ENCODE results near the gene B3GALT5.

Gene B3GALT5

GRCh38 chr21:39673163-39673562, 60.4 kb downstream of the B3GALT5 start:
- DNase-seq, result no peak
- H3K9me3 ChIP-seq, result no peaks in the 10 kb centered on the region
- H3K4me1 ChIP-seq, result no peaks in the 10 kb centered on the region
- TF ChIP-seq CTCF (IDR thresholded peaks at IDR 0.05; ENCODE audit: low read depth, low read length), result no peak
- H3K36me3 ChIP-seq, result no peaks in the 10 kb centered on the region
- H3K27me3 ChIP-seq, result no peaks in the 10 kb centered on the region
- H3K4me3 ChIP-seq (ENCODE audit: low read depth, low read length), result no peak overlapping the region

GRCh38 chr21:39673736-39674135, 61.0 kb downstream of the B3GALT5 start:
- H3K9me3 ChIP-seq, result no peaks in the 10 kb centered on the region
- H3K36me3 ChIP-seq, result no peaks in the 10 kb centered on the region
- no peaks in the 10 kb centered on the region for H3K4me1 ChIP-seq
- H3K4me3 ChIP-seq (ENCODE audit: low read depth, low read length), result no peak overlapping the region
- DNase-seq, result no peak
- H3K27me3 ChIP-seq, result no peaks in the 10 kb centered on the region
- TF ChIP-seq CTCF (IDR thresholded peaks at IDR 0.05; ENCODE audit: low read depth, low read length), result no peak

- no peak for DNase-seq
- H3K4me1 ChIP-seq, result no peaks in the 10 kb centered on the region
- H3K9me3 ChIP-seq, result no peaks in the 10 kb centered on the region
- H3K27me3 ChIP-seq, result no peaks in the 10 kb centered on the region
- TF ChIP-seq CTCF (IDR thresholded peaks at IDR 0.05; ENCODE audit: low read depth, low read length), result no peak
- H3K36me3 ChIP-seq, result no peaks in the 10 kb centered on the region
- no peak overlapping the region for H3K4me3 ChIP-seq (ENCODE audit: low read depth, low read length)
These were observed 62.1 kb downstream of the B3GALT5 start for GRCh38 chr21:39674801-39675200.

GRCh38 chr21:39675590-39675989, 62.9 kb downstream of the B3GALT5 start:
- H3K4me3 ChIP-seq (ENCODE audit: low read depth, low read length), result no peak overlapping the region
- H3K27me3 ChIP-seq, result no peaks in the 10 kb centered on the region
- H3K36me3 ChIP-seq, result no peaks in the 10 kb centered on the region
- H3K9me3 ChIP-seq, result no peaks in the 10 kb centered on the region
- H3K4me1 ChIP-seq, result no peaks in the 10 kb centered on the region
- no peak for DNase-seq
- TF ChIP-seq CTCF (IDR thresholded peaks at IDR 0.05; ENCODE audit: low read depth, low read length), result no peak

DNA sequence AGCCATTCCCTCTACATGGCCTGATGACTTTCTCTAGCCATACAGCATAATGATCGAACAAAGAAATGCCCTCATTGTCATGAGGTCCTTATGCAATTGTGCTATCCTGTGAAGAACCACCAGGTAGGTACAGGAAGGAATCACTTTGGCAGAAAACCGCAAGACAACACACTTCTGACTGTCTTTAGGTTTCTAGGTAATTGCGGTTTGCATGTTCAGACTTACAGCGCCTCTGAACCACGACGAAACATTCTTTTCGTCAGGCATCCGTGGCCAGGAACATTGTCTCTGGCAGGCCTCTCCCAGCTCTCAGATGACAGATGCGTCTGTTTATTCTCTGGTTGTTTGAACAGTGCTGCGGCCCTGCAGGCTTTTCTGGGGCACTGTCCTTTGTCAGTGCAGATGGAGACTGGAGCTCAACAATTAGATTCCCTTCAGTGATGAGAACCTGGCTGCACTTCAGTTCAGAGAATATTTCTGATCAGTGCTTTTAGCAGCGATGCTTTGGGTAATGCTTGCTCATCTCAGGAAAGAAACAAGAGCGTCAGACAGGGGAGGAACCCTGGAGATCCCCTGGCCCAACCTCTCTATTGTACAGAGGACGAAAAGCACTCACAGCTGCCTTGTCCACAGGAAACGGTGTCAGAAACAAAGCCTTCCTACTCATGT, 63.4 kb downstream of the B3GALT5 start:
- no peaks in the 10 kb centered on the region for H3K4me1 ChIP-seq
- H3K9me3 ChIP-seq, result no peaks in the 10 kb centered on the region
- TF ChIP-seq CTCF (IDR thresholded peaks at IDR 0.05; ENCODE audit: low read depth, low read length), result no peak
- no peak overlapping the region for H3K4me3 ChIP-seq (ENCODE audit: low read depth, low read length)
- DNase-seq, result peak; percentile 59
- no peaks in the 10 kb centered on the region for H3K27me3 ChIP-seq
- no peaks in the 10 kb centered on the region for H3K36me3 ChIP-seq

GRCh38 chr21:39680216-39680615, 67.5 kb downstream of the B3GALT5 start:
- no peaks in the 10 kb centered on the region for H3K4me1 ChIP-seq
- no peak overlapping the region for H3K4me3 ChIP-seq (ENCODE audit: low read depth, low read length)
- no peak for DNase-seq
- H3K27me3 ChIP-seq, result no peaks in the 10 kb centered on the region
- H3K36me3 ChIP-seq, result no peaks in the 10 kb centered on the region
- H3K9me3 ChIP-seq, result no peaks in the 10 kb centered on the region
- TF ChIP-seq CTCF (IDR thresholded peaks at IDR 0.05; ENCODE audit: low read depth, low read length), result no peak
